Left renal cortex interstitium (tissue), 4 donors: ENCODE results near the gene CEP85L. TPM values are rescaled to one million over a fixed set of nuclear protein-coding genes. Genes with fewer than 3 reads are reported as not detected.

Experiments used
- DNase-seq, 4 donors: peaks; one replicate each; pipeline ENCODE4 v3.0.0-alpha.2; 2013; ENCODE audit warnings: low read depth in 4 of 4, low spot score in 2 of 4, missing footprints in 1 of 4
- polyA plus RNA-seq, 4 donors: library from polyadenylated mRNA; unstranded; fragments of 120-200 nt; gene quantifications; one replicate each; pipeline ENCODE4 v1.2.1, GENCODE V29; 2013; ENCODE audit not compliant: insufficient read length in 4 of 4

The CEP85L gene
- polyA plus RNA-seq, 4 donors: 6.5 to 8.6 (median 7.7) TPM

DNA sequence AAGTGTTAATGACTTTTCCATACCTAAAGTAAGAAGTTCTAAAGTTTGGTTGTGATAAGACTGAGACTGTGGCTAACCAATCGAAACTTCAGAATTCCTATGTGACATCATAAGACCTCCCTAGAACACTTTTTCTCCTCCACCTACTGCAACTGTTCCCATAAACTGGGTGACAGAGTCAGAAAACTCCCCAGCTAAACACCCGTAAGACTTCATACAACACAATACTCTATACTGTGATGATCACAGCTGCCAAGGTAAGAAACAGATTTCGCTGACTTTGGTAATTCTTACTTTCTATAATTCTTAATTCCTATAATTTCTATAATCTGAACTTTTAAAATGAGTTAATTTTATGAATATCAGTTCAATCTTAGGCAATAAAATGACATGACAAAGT, 103.3 kb downstream of the CEP85L start, which contains the start of gene PLN:
TSS of gene PLN (plus strand) at position 161 of the 400 bp plus-strand sequence. CDS start 10,626 bp downstream, outside the sequence.
- DNase-seq: no peak

DNA sequence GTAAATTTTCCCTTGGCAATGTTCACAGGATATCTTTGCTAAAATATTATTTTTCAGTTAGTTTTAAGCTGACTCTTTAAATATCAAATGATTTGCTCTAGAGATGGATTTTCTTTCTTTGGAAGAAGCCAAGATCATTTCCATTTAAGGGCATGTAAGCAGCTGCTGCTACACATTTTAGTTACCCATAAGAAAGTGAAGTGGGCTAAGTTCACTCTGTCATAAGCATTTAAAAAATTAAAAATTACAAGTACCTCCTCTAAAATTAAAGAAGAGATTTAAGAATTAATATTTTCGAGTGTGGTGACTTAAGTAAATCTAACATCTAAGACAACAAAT, 104.5 kb downstream of the CEP85L start:
- DNase-seq: no peak

DNA sequence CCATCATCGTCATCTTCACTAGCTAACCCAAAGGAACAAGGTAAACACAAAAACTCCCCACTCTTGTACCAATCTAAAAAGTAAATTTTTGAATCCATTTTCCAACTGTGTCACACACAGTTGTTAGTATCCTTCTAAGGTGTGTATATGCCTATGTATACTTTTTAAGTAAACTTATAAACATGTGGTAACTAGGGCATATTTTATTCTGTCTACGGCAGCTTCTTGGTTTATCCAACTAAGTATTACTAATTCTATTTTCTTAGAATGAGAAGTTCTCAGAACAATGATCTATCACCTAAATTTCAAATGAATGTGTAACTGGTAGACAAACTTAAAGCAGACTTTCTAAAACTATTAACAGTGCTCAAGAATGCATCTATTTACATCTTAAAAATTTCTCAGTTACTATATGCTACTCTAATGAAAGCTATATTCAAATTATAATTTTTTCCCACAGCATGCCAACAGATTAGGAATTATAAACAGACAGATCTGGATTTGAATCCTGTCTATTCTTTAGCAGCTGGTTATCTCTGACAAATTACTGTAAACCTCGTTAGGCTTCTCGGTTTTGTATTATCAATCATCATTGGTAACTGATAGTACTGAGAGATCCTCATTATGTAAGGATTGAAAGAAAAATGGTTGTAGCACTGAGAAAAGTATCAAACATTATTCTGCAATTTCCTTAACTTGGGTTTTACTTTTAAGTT, 105.1 kb downstream of the CEP85L start:
- no peak for DNase-seq

DNA sequence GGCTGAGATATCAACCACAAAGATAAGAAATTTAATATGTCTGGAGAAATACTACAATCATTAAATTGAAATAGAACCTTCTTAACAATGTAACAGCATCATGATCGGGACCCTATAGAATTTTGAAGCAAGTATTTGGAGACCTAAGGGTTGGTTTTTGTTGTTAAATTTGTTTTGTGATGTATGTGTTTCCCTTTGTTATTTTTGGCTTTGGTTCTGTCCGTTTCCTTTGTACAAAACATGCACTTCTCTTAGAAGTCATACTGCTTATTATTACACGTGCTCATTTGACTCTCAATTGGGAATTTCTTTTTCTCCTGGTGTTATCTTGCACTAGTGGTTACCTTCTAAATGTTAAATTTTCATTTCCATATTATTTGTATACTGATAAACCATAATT, 107.3 kb downstream of the CEP85L start:
- no peak for DNase-seq

DNA sequence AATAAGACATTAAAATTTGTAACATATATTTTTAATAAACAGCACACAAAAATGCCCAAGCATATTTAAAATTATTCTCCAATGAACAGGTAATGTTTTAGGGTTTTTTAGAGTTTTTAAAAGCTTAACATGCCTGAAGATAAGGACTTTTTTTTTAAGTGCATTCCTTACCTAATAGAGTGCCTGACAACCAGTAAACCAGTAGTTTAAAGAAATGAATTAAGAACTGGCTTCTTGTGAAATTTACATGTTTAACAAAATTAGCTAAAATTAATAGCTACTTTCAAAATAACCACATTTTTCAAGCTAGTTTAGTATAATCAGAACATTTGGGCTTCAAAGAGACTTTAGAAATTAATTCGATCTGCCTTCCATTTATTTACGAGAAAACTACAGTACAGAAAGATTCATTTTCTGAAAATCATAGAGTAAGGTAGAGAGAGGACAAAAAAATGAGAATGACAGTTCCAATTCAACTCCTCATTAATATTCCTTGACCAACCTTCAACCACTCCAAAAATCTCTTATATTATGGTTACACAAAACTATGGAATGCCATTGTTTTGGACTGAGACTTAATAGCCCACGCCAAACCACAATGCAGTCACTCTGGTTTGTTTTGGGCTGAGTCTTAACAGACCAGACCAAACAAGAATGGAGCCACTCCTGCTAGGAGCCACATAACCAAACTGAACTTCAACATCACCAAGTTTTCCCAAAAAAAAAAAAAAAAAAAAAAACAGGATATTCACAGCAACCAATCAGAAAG, 109.0 kb downstream of the CEP85L start:
- DNase-seq: no peak

DNA sequence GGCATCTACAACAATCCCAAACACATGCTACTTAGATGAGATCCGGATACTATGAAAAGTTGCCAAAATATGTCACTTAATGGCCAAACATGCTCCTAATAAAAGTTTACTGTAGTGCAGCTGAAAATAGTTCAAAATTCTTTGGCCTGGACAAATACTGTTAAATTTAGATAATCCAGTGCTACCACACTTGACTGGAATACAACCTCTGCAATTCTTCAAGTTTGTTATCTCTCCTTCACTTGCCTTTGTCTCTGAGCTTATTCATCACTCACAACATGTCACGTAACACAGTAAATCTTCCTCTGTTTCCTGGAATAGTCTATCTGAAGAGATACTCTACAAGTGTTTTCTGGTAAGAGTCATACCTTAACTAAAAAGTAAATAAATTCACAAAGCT, 113.8 kb downstream of the CEP85L start:
- no peak for DNase-seq

DNA sequence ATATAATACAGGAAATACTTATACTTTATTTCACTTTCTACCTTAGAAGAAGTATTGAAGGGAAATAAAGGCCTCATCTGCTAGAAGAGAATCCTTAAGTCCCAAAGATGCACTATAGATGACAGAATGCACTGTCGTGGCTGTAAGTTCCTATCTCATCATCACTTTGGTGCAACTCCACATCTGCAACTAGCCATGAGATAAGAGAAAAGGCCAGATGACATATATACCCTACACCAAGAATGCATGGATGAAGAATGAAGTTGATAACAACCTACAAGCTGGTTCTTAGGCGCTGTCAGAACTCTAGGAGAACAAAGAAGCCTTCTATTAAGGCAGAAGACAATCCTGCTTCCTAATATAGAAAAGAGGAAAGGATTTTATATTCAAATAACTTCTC, 114.9 kb downstream of the CEP85L start:
- DNase-seq: no peak

DNA sequence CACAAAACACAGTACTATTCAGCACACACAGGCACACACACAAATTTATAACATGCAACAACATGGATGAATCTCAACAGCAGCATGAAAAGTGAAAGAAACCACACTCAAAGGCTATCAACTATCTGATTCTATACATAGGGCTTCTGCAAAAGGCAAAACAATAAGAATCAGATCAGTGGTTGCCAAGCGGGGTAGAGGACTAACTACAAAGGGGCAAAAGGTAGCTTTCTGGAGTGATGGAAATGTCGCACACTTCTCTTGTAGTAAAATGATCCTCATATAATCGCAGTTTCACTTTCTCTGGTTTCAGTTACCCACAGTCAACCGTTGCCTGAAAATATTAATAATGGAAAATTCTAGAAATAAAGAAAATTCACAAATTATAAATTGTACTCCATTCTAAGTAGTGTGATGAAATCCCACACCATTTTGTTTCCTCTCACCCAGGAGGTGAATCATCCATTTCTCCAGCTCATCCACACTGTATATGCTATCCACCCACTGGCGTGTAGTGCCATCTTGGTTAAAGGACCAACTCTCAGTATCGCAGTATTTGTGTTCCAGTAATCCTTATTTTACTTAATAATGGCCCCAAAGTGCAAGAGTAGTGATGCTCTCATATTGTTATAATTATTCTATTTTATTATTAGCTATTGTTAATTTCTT, 116.1 kb downstream of the CEP85L start:
- no peak for DNase-seq

DNA sequence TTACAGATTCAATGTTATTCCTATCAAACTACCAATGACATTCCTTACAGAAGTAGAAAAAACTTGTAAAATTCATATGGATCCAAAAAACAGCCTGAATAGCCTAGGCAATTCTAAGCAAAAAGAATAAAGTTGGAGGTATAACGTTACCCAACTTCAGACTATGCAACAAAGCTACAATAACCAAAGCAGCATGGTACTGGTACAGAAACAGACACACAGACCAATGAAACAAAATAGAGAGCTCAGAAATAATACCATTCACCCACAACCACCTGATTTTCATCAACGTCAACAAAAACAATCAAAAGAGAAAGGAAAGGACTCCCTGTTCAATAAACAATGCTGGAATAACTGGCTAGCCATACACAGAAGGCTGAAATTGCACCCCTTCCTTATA, 120.4 kb downstream of the CEP85L start:
- DNase-seq: no peak

DNA sequence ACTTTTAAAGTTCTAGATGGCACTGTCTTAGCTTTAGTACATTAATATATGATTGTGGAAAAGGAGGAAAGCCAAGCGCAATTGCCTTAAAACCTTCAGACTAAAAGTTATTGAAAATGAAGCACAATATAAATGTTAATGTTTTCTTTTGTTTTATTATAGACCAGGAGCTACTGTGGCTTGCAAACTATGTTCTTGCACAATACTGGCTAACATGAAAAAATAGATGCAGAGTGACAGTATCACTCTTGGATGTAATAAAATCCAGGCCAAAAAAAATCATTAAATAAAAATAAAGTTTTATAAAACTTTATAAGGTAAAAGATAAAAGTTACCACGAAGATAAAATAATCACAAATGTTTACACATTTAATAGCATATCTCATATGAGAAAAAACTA, 121.6 kb downstream of the CEP85L start:
- DNase-seq: no peak

DNA sequence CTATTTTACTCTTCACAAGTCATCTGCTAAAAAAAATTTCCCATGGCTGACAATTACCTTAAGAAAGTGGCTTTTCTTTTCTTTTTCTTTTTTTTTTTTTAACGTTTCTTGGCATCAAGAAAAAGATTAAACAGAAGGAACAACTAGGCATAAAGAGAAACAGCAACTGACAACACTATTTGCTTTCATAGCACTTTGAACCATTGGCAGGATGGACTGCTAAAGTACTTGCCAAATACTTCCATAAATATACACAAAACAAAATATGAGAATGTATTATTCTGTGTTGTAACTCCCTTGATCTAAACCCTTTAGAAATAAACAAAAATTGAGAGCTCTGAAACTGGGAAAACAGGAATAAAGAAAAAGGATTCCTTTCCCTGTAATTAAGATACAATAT, 123.3 kb downstream of the CEP85L start:
- DNase-seq: no peak

DNA sequence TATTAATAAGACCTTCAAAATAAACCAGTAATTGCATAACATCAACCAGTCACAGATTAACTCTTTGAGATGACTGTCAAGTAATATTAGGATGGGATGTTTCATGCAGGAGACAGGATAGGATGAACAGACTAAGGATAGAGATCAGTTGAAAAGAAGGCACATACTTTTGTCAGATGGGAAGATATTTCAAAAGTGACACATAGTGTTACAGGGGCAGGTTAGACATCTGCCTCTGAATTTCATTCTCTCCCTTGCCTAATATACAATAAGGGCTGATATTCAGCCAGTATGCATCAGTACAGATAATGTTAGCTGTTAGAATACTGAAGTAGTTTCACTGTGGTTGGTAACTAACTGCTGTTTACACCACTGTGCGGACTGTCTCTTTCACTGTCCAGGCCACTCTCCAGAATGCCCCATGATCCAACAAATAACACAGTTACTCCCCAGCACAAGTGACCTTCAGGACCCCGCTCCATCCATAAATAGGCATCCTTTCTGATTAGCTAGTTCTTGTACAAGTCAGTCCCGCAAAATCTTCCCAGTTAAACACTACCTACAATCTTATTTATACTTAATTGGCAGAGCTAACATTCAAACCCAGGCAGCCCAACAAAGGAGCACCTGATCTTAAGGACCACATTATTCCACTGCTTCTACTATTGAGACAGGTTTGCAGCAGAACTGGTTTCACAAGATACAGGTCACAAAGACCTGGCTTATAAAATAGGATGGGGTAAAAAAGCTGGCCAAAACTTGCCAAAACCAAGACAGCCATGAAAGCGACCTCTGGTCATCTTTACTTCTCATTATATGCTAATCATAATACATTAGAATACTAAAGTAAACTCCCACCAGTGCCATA, 125.2 kb downstream of the CEP85L start:
- no peak for DNase-seq

DNA sequence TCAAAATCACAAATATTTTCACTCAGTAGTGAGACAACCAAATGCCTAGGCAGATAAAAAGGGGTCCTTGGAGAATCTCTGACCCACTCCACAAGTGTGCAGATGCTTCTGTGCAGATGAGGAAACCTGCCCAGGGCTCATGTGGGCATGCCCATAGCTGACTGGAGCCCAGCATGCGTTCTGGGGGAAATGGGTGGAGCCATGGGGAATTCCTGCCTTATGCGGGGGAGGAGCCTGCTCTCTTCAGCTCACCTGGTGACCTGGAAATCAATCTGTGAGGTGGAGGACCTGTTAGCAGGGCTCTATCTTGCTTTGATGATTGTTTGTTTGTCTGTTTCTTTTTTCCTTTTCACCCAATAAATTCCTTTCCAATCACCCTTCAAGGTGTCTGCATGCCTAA, 126.7 kb downstream of the CEP85L start:
- DNase-seq: no peak

DNA sequence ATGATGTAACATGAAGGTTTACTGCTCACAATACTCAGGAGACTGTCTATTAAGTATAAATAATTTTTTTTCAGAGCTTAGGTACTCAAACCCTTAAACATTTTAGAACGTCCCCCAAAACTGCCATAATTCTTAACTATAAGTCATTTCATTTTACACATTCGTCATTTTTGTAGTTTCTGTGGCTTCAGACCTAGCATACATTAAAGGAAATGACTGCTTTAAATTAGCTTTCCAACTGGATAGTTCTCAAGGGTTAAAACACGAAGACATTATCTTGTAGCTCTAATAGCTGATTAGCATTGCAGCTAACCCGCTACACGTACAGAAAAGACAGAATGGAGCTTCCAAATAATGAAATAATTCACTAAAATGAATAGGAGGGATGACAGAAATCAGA, 128.2 kb downstream of the CEP85L start:
- no peak for DNase-seq

DNA sequence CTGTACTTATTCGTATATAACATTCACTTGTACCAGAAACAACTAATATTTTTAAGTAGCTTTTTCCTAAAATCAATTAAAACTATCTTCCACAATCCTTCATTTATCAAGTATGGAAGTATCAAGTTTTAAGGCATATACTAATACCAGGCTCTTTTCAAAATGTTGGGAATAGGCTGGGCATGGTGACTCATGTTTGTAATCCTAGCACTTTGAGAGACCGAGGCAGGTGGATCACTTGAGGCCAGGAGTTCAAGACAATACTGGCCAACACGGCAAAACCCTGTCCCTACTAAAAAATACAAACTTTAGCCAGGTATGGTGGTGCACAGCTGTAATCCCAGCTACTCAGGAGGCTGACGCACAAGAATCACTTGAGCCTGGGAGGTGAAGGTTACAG, 129.0 kb downstream of the CEP85L start:
- DNase-seq: no peak

DNA sequence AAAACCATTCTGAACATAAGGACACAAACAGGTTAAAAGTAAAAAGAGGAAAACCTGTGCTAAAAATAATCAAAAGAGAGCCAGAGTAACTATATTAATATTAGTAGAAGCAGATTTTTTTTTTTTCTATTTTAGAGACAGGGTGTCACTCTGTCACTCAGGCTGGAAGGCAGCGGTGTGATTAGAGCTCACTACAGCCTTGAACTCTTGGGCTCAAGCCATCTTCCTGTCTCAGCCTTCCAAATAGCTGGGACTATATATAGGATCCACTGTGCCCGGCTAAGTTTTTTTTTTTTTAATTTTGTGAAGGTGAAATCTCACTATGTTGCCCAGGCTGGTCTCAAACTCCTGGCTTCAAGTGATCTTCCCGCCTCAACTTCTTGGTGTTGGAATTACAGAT, 136.7 kb downstream of the CEP85L start:
- no peak for DNase-seq

DNA sequence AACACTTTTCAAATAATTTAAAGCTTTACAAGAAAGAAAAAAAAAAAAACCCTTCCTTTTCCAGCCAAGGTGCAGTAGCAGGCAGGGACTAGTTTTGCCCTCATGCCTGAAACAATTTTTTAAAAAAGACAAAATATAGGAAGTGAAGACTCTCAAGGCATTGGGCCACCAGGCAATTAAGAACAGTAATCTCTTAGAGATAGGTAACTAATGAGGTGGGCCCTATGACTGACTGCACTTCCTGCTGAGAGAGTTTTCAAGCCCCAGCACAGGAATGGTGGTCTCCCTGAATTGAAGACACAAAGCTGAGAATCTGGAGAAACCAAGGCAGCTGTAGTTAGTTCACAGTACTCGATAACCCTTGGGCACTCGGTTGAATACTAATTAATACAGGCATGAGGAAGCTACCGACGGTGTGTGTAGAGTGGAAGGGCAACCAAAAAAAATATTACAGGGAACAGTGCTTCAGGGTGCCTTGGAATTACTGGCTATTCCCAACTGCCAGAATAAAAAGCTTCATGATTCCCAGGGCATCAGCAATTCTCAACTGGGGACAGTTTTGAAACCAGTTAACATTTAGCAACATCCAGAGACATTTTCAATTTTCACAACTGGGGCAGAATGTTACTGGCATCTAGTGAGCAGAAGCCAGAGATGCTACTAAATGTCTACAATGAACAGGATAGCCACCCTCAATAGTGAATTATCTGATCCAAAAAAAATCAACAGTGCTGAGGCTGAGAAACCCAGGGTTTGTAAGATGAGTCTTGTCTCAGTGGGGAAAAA, 139.3 kb downstream of the CEP85L start:
- DNase-seq: no peak

DNA sequence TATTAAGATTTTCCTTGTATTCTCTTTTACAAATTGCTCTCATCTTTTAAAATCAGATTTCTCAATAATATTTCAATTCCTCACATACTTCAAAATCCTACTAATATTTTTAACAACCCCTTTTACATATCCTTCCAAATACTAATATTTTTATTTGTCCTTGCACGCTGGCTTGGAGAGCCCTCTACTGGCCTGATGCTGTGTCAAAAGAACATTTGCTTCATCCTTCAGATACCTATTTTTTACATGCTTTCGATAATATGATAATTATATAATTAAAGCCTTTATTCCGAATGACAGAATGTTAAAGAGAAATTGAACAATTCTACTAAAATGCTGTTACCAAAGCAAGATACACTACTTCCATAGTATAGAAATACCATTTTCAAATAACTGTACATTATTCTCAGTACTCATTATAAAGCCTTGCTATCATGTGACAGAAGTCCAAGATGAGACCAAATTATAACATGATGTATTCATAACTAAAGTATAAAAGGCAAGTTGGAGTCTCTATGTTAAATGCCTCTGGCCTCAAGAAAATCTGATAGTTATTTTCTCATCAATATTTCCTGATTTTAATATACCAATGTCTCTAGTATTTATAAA, 142.3 kb downstream of the CEP85L start:
- no peak for DNase-seq

DNA sequence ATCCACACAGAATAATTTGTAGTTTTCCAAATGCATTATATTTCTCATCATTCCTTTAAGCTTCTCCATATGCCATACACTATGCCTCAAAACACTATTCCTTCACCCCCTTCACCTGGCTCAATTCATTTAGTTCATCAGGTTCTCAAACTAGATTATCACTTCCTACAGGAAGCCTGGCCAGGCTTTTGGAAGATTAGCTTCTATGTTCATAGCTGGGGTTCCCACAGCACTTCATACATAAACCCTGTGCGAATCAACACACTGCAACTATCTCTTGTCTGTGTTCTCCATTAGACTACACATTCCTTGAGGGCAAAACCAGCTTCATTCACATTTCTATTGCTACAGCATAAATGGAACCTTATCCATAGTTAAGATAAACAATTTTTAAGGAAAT, 143.8 kb downstream of the CEP85L start:
- no peak for DNase-seq
